HEK293 (cell line): Measurements from ENCODE around the gene EFNA2.

Experiments
- BCL11B ChIP-seq: fragments of 450-650 bp; formaldehyde crosslinking; IDR thresholded peaks from 2 replicates; pipeline ENCODE4 v1.5.1; 2016; ENCODE audit warnings: low read depth, missing biosample characterization, missing genetic modification characterization
- GLIS2 ChIP-seq: fragments of 450-650 bp; formaldehyde crosslinking; IDR thresholded peaks from 2 replicates; pipeline ENCODE4 v1.5.1; 2016; ENCODE audit warnings: missing biosample characterization, missing genetic modification characterization
- REST ChIP-seq: fragments of 450-650 bp; formaldehyde crosslinking; IDR thresholded peaks from 2 replicates; pipeline ENCODE4 v1.5.1; 2016; ENCODE audit warnings: missing biosample characterization, missing genetic modification characterization
- SP2 ChIP-seq: fragments of 450-650 bp; formaldehyde crosslinking; IDR thresholded peaks from 2 replicates; pipeline ENCODE4 v1.5.1; 2016; ENCODE audit warnings: missing biosample characterization, missing genetic modification characterization
- ZBTB17 ChIP-seq: fragments of 450-650 bp; formaldehyde crosslinking; IDR thresholded peaks from 2 replicates; pipeline ENCODE4 v1.5.1; 2016; ENCODE audit warnings: missing biosample characterization, missing genetic modification characterization
- ZBTB44 ChIP-seq: fragments of 450-650 bp; IDR thresholded peaks from 2 replicates; pipeline ENCODE4 v1.5.1; 2018; ENCODE audit warnings: missing biosample characterization, mild to moderate bottlenecking, missing genetic modification characterization
- ZNF114 ChIP-seq: fragments of 450-650 bp; formaldehyde crosslinking; IDR thresholded peaks from 2 replicates; pipeline ENCODE4 v1.5.0; 2017; ENCODE audit warnings: missing biosample characterization, missing genetic modification characterization
- ZNF624 ChIP-seq: fragments of 450-650 bp; formaldehyde crosslinking; IDR thresholded peaks from 2 replicates; pipeline ENCODE4 v1.5.1; 2017; ENCODE audit warnings: missing biosample characterization, missing genetic modification characterization
- ZNF692 ChIP-seq: fragments of 450-650 bp; formaldehyde crosslinking; IDR thresholded peaks from 2 replicates; pipeline ENCODE4 v1.5.1; 2016; ENCODE audit warnings: missing biosample characterization, missing genetic modification characterization
- ZNF76 ChIP-seq: fragments of 450-650 bp; formaldehyde crosslinking; IDR thresholded peaks from 2 replicates; pipeline ENCODE4; 2016; ENCODE audit warnings: low read depth, missing biosample characterization, missing genetic modification characterization, borderline replicate concordance
- ZXDB ChIP-seq: fragments of 450-650 bp; formaldehyde crosslinking; IDR thresholded peaks from 2 replicates; pipeline ENCODE4 v1.5.1; 2016; ENCODE audit warnings: missing biosample characterization, missing genetic modification characterization
- TF ChIP-seq, protein P1 (sequence below): fragments of 450-650 bp; formaldehyde crosslinking; IDR thresholded peaks from 2 replicates; pipeline ENCODE4 v1.5.1; 2016; ENCODE audit warnings: missing biosample characterization, missing genetic modification characterization
- TF ChIP-seq, protein P2 (sequence below): fragments of 450-650 bp; formaldehyde crosslinking; IDR thresholded peaks from 2 replicates; pipeline ENCODE4 v1.5.1; 2016; ENCODE audit warnings: missing biosample characterization, missing genetic modification characterization
- TF ChIP-seq, protein P3 (sequence below): fragments of 450-650 bp; formaldehyde crosslinking; IDR thresholded peaks from 2 replicates; pipeline ENCODE4 v1.5.1; 2016; ENCODE audit warnings: missing biosample characterization, missing genetic modification characterization, borderline replicate concordance

Gene EFNA2

GRCh38 chr19:1244693-1245451 lies 40.8 kb upstream of the EFNA2 start (continued):
- TF ChIP-seq, protein P1, sequence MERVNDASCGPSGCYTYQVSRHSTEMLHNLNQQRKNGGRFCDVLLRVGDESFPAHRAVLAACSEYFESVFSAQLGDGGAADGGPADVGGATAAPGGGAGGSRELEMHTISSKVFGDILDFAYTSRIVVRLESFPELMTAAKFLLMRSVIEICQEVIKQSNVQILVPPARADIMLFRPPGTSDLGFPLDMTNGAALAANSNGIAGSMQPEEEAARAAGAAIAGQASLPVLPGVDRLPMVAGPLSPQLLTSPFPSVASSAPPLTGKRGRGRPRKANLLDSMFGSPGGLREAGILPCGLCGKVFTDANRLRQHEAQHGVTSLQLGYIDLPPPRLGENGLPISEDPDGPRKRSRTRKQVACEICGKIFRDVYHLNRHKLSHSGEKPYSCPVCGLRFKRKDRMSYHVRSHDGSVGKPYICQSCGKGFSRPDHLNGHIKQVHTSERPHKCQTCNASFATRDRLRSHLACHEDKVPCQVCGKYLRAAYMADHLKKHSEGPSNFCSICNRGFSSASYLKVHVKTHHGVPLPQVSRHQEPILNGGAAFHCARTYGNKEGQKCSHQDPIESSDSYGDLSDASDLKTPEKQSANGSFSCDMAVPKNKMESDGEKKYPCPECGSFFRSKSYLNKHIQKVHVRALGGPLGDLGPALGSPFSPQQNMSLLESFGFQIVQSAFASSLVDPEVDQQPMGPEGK (tag by site-specific recombination): peak; percentile 92
- TF ChIP-seq ZXDB (tag by site-specific recombination) (peak; percentile 13; the same call in 1 of the 2 replicates), GLIS2 (tag by site-specific recombination) (peak; percentile 10; the same call in 1 of the 2 replicates), REST (tag by site-specific recombination) (0 out of 2 replicates have a peak, but pooled peaks have one; percentile 1), ZBTB17 (tag by site-specific recombination) (no peak), SP2 (tag by site-specific recombination) (peak; percentile 63), ZBTB44 (tag by site-specific recombination) (no peak), ZNF114 (tag by site-specific recombination) (no peak), BCL11B (tag by site-specific recombination) (no peak), ZNF692 (tag by site-specific recombination) (peak; percentile 82), ZNF624 (tag by site-specific recombination) (no peak), ZNF76 (tag by site-specific recombination) (no peak)
- TF ChIP-seq, protein P2, sequence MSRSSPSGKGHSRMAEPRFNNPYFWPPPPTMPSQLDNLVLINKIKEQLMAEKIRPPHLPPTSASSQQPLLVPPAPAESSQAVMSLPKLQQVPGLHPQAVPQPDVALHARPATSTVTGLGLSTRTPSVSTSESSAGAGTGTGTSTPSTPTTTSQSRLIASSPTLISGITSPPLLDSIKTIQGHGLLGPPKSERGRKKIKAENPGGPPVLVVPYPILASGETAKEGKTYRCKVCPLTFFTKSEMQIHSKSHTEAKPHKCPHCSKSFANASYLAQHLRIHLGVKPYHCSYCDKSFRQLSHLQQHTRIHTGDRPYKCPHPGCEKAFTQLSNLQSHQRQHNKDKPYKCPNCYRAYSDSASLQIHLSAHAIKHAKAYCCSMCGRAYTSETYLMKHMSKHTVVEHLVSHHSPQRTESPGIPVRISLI: no peak
- TF ChIP-seq, protein P3, sequence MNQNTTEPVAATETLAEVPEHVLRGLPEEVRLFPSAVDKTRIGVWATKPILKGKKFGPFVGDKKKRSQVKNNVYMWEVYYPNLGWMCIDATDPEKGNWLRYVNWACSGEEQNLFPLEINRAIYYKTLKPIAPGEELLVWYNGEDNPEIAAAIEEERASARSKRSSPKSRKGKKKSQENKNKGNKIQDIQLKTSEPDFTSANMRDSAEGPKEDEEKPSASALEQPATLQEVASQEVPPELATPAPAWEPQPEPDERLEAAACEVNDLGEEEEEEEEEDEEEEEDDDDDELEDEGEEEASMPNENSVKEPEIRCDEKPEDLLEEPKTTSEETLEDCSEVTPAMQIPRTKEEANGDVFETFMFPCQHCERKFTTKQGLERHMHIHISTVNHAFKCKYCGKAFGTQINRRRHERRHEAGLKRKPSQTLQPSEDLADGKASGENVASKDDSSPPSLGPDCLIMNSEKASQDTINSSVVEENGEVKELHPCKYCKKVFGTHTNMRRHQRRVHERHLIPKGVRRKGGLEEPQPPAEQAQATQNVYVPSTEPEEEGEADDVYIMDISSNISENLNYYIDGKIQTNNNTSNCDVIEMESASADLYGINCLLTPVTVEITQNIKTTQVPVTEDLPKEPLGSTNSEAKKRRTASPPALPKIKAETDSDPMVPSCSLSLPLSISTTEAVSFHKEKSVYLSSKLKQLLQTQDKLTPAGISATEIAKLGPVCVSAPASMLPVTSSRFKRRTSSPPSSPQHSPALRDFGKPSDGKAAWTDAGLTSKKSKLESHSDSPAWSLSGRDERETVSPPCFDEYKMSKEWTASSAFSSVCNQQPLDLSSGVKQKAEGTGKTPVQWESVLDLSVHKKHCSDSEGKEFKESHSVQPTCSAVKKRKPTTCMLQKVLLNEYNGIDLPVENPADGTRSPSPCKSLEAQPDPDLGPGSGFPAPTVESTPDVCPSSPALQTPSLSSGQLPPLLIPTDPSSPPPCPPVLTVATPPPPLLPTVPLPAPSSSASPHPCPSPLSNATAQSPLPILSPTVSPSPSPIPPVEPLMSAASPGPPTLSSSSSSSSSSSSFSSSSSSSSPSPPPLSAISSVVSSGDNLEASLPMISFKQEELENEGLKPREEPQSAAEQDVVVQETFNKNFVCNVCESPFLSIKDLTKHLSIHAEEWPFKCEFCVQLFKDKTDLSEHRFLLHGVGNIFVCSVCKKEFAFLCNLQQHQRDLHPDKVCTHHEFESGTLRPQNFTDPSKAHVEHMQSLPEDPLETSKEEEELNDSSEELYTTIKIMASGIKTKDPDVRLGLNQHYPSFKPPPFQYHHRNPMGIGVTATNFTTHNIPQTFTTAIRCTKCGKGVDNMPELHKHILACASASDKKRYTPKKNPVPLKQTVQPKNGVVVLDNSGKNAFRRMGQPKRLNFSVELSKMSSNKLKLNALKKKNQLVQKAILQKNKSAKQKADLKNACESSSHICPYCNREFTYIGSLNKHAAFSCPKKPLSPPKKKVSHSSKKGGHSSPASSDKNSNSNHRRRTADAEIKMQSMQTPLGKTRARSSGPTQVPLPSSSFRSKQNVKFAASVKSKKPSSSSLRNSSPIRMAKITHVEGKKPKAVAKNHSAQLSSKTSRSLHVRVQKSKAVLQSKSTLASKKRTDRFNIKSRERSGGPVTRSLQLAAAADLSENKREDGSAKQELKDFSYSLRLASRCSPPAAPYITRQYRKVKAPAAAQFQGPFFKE (tag by site-specific recombination): no peak
